ENCODE results near the gene KCNQ1OT1. TPM values are rescaled to one million over a fixed set of nuclear protein-coding genes. Genes with fewer than 3 reads are reported as not detected.

The KCNQ1OT1 gene
- total RNA-seq, 1 donor = 2.7 TPM

DNA sequence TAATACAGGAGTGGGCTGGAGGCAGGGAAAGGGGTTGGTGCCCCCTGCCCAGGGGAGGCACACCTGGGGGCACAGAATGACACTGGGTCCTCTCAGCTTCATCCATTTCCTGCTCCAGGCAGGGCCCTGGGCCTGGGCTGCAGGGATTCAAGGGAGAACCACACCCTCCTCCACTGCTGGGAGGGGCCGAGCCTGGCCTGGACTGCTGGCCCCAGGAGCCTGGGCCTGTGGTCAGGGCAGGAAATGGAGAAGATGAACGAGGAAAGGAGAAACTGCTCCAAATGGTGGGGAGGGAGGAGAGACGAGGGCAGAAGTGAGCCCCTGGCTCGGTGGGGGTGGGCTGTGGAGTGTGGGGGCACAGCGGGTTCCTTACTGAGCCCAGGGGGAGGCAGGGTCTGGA lies 38.1 kb upstream of the KCNQ1OT1 start:
- DNase-seq (ENCODE audit: low read depth in 2 of 3, low spot score in 2 of 3) = no peak

GRCh38 chr11:2737226-2737590 lies 37.4 kb upstream of the KCNQ1OT1 start:
- no peak for DNase-seq (ENCODE audit: low read depth in 2 of 3, low spot score in 2 of 3)

DNA sequence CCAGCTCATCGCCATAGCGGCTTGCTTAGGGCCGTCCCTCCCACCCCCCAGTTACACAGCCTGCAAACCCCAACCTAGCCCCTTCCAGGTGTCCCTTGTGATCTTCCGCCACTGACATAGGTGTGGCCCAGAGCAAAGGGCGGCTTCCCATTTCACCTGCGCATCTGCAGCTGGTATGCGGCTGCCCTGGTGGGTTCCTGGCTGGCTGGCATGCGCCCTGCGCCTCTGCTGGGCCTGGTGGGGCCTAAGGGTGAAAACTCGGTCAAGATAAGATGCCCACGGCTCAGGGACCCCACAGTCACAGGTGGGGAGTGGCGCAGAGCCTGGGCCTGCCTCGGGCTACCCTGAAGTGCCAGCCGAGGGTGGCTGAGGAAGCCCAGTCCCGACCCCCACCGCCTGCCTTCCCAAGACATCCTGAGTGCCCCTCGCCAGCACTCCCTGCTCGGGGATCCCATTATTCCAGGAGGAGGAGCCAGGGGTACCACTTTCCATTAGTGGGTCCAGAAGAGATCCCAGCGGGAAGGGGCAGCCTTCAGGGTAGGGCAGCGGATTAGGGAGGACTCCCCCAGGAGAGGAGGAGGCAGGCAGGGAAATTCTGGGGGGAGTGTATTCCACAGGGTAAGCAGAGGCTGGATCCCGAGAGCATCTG lies 36.9 kb upstream of the KCNQ1OT1 start:
- no peak for DNase-seq (ENCODE audit: low read depth in 2 of 3, low spot score in 2 of 3)

DNA sequence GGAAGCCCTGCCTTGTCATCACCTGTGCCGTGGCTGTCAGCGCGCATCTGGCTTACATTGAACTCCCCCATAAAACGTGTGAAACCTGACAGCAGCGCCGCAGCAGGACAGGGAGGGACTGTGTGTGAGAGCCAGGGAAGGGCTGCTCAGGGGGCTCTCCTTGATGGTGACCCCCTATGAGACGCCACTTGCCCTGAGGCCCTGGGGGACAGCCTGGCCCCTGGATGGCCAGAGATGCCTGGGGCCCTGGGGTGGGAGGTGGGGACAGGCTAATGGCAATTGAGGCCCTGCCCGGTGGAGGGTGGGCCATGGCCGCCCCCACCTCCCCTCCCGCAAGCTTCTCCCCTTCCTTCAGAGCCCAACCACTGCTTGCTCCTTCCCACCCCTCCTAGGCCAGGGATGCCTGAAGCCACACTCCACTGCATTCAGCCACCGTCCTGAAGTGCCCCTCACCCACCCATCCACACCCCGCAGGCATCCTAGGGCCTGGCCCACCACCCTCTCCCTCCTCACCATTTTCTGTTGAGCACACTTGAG lies 35.3 kb upstream of the KCNQ1OT1 start:
- DNase-seq (ENCODE audit: low read depth in 2 of 3, low spot score in 2 of 3) = no peak

GRCh38 chr11:2734181-2735052 lies 34.6 kb upstream of the KCNQ1OT1 start:
- no peak for DNase-seq (ENCODE audit: low read depth in 2 of 3, low spot score in 2 of 3)

- no peak for DNase-seq (ENCODE audit: low read depth in 2 of 3, low spot score in 2 of 3)
Observed at GRCh38 chr11:2732940-2733628, 33.3 kb upstream of the KCNQ1OT1 start.

DNA sequence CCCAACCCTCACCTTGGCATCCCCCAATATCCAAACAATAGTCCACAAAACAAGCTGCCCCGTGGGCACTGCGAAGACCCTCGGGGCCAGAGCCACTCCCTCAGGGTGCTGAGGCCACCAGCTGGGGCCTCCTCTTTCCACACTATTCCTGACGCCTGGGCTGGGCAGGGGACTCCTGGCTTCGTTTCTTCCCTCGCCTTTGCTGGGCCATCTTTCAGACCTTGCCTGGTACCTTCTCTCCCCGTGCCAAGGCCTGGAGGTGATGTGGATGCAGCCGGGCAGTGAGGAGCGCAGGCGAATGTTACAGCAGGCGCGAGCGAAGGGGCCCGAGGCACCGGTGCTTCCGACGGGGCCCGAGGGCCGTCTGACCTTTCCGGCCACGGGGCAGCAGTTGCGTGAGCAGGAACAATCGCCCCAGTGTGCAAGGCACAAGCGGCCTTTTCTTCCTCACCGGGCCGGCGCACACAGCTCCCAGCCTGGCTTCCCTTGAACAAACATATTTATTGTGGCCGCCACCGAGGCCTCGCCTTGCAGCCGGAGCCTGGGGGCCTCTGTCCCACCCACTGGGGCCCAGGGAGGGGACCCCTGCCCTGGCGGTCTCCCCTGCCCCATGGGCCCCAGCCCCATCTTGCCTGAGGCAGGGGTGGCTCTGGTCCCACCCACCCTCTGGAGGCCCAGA lies 32.6 kb upstream of the KCNQ1OT1 start:
- no peak for DNase-seq (ENCODE audit: low read depth in 2 of 3, low spot score in 2 of 3)

GRCh38 chr11:2731130-2732125 lies 31.6 kb upstream of the KCNQ1OT1 start:
- DNase-seq (ENCODE audit: low read depth in 2 of 3, low spot score in 2 of 3) = no peak

- no peak for DNase-seq (ENCODE audit: low read depth in 2 of 3, low spot score in 2 of 3)
Observed at GRCh38 chr11:2730272-2731129, 30.7 kb upstream of the KCNQ1OT1 start.

GRCh38 chr11:2729841-2730240 lies 30.0 kb upstream of the KCNQ1OT1 start:
- DNase-seq (ENCODE audit: low read depth in 2 of 3, low spot score in 2 of 3) = no peak

GRCh38 chr11:2728663-2729332 lies 29.0 kb upstream of the KCNQ1OT1 start:
- no peak for DNase-seq (ENCODE audit: low read depth in 2 of 3, low spot score in 2 of 3)

DNA sequence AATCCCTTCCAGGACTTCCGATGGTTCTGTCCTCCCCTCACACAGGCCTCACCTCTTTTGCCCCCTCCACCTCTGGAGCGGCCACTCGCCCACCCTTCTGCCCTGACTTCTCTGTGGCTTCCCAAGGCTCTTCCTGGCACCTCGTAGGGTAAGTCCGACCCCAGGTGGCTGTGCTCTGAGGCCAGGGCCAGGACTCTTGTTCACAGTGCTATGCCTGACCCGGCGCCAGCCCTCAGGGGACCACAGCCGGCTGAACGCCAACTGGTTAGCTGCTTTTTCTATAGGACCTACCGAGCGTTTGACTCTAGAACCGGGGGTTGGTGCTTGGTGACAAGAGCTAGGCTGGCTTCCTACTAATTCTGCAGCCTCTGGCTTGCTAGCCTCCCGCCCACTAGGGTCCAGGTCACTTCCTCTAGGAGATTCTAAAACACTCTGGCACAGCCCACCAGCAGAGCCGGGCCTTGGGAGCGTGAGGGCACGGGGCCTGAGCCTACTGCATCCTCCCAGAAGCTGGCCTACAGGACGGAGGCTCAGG lies 28.4 kb upstream of the KCNQ1OT1 start:
- DNase-seq (ENCODE audit: low read depth in 2 of 3, low spot score in 2 of 3) = no peak

GRCh38 chr11:2726964-2727363 lies 27.2 kb upstream of the KCNQ1OT1 start:
- DNase-seq (ENCODE audit: low read depth in 2 of 3, low spot score in 2 of 3) = no peak

DNA sequence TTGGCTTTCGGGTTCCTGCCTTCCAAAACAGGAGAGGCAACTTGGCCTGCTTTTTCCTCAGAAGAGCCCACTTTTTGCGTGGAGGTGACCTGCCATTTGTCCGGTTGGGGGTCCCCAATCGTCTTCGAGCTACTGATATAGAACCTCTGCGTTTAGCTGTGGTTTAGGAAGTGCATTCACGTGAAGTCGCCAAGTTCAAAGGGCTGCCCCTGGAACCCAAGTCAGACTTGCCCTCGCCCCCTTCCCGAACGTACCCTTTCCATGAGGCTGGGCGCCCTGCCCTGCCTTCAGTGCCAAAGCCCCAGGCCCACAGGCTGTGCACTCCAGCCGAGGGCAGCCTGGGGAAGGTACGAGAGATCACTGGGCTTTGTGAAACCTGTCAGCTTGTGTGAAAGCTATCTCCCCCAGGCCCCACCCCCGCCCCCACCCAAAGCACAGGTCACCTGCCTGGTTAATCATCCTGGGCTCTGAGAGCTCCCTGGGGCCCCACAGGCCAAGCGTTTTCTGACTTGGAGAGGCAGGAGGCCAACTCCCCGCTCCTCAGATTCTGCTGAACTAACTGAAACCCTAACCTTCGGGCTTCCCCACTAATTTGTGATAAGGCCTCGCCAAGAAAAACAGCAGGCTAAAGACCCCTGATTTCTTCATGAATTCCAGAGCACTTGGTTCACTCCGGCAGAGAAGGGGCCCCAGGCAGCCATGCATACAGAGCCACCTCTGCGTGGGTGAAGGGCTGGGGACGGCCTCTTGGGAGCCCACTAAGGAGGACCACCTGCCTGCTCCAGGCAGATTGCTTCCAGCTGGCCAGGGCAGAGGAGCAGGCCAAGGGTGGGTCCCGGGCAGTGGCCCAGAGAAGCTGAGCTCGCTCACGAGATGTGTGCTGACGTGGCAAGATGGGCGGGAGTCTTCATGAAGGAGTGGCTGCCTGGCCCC lies 25.8 kb upstream of the KCNQ1OT1 start:
- DNase-seq (ENCODE audit: low read depth in 2 of 3, low spot score in 2 of 3) = no peak

GRCh38 chr11:2724653-2725367 lies 25.0 kb upstream of the KCNQ1OT1 start:
- DNase-seq (ENCODE audit: low read depth in 2 of 3, low spot score in 2 of 3) = no peak

- no peak for DNase-seq (ENCODE audit: low read depth in 2 of 3, low spot score in 2 of 3)
Observed at GRCh38 chr11:2724104-2724503, 24.3 kb upstream of the KCNQ1OT1 start.

Data from hematopoietic multipotent progenitor cell (in vitro differentiated cells).